BLaER1 treated with 17β-estradiol and CSF1 and Interleukin-3, amounts not matched to agents 10 nM and 100 nM (cell line): ENCODE results near the gene DDX1.

Experiments
- H3K27ac ChIP-seq, 11 experiments: shearing (Covaris generic); formaldehyde crosslinking; 2 replicates each; pipeline ENCODE4 v1.8.1; 2022
- H3K27me3 ChIP-seq, 11 experiments: shearing (Covaris generic); formaldehyde crosslinking; 2 replicates each; pipeline ENCODE4 v1.8.1; 2022
- H3K36me3 ChIP-seq, 11 experiments: shearing (Covaris generic); formaldehyde crosslinking; 2 replicates each; pipeline ENCODE4 v1.8.1; 2022
- H3K4me1 ChIP-seq, 10 experiments: shearing (Covaris generic); formaldehyde crosslinking; 2 replicates each; pipeline ENCODE4 v1.8.1; 2022
- H3K4me2 ChIP-seq, 11 experiments: shearing (Covaris generic); formaldehyde crosslinking; 2 replicates each; pipeline ENCODE4 v1.8.1; 2022
- H3K4me3 ChIP-seq, 10 experiments: shearing (Covaris generic); formaldehyde crosslinking; 2 replicates each; pipeline ENCODE4 v1.8.1; 2022
- H3K9ac ChIP-seq, 11 experiments: shearing (Covaris generic); formaldehyde crosslinking; 2 replicates each; pipeline ENCODE4 v1.8.1; 2022
- H3K9me3 ChIP-seq, 11 experiments: shearing (Covaris generic); formaldehyde crosslinking; replicated peaks in 1 of 11; 2 replicates each; pipeline ENCODE4 v1.8.1; 2022
- H4K20me1 ChIP-seq, 11 experiments: shearing (Covaris generic); formaldehyde crosslinking; 2 replicates each; pipeline ENCODE4 v1.8.1; 2022
- Cebpa-rat ChIP-seq, 11 experiments: shearing (Covaris generic); IDR thresholded peaks; 2 replicates each; pipeline ENCODE4 v1.8.1; 2022

DDX1 gene

DNA sequence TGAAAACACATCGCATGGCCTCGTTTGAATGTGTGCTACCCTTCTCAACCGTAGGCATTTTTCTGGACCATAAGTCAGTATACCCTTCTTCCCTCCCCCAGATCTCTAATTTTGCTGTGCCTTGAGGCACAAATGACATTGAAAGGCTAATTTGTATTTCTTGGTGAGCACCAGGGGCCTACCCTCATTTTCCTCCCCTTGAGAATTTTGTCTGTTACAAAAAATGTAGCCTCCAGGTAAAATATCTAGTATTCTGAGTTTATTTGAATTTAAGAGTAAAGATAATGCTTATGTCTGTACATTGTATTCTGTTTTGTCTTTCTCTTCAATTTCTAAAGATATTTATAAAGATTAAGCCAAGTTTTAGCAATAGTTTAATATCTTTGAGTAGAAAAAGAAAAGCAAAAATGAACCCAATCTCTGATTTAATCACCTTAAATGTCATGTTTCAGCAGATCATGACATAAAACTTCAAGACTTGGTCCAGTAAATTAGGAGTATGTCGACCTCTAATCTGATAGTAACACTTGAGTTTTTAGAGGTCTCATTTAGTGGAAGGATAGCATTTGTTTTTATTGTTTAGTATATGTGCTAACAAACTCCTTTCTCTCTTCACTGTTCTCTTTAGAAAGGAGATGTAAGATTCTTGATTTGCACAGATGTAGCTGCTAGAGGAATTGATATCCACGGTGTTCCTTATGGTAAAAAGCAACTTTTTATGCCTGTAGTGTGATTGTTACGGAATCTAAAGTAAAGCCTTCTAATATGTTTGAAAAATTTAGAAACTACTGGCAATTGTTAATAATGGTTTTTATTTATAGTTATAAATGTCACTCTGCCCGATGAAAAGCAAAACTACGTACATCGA lies 36.4 kb downstream of the DDX1 start:
- H3K9me3 ChIP-seq = peaks cover 0 to 18% (median 7%) of the 10 kb centered on the region in 11 experiments; a peak in 9 of 22 replicates
- no peak overlapping the region for H3K27ac ChIP-seq
- H4K20me1 ChIP-seq = peaks cover 0 to 9% (median 0%) of the 10 kb centered on the region in 11 experiments; a peak in 5 of 22 replicates
- H3K4me2 ChIP-seq = no peak overlapping the region
- TF ChIP-seq Cebpa-rat (IDR thresholded peaks at IDR 0.05) = no peak
- no peaks in the 10 kb centered on the region for H3K27me3 ChIP-seq
- no peaks in the 10 kb centered on the region for H3K4me1 ChIP-seq
- no peak overlapping the region for H3K4me3 ChIP-seq
- peaks cover 92 to 100% (median 99%) of the 10 kb centered on the region in 11 experiments for H3K36me3 ChIP-seq
- H3K9ac ChIP-seq = no peak overlapping the region

DNA sequence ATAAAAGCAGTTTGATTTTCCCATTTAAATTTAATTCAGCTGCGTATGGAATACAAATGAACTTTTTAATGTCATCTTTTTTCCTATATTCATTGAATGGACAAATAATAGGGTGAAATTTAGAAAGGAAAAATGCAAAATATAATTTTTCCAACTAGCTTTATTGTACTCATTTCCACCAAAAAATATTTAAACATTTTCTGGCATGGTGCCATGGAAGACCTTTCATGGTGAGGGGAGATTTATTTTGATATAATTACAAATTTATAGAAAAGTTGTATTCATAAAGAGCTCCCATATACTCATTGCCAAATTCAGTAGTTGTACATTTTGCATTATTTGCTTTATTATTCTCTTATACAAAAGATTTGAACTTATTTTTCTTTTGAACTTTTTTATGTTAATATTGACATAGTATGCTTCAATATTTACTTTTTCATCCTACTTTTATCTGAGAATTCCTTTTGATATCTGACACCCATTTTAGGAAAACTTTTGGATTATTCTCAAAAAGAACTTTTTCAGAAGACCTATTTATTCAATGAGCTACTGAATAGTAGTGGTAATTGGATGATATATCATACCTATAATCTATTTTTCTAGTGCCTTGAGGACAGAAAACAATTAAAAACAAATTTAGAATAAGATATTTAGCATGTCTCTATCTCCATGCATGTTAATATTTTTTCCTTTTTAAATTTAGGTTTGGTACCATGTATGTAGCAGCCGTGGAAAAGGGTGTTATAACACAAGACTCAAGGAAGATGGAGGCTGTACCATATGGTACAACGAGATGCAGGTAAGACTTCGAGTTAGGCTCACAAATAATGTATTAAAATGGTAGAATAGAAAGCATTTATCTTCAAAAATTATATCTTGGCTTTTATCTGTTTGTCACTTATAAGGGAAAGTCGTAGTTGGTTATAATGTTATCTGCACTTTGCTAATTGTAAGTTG lies 37.5 kb downstream of the DDX1 start:
- peaks cover 92 to 100% (median 99%) of the 10 kb centered on the region in 11 experiments for H3K36me3 ChIP-seq
- TF ChIP-seq Cebpa-rat (IDR thresholded peaks at IDR 0.05) = no peak
- H3K9ac ChIP-seq = no peak overlapping the region

DNA sequence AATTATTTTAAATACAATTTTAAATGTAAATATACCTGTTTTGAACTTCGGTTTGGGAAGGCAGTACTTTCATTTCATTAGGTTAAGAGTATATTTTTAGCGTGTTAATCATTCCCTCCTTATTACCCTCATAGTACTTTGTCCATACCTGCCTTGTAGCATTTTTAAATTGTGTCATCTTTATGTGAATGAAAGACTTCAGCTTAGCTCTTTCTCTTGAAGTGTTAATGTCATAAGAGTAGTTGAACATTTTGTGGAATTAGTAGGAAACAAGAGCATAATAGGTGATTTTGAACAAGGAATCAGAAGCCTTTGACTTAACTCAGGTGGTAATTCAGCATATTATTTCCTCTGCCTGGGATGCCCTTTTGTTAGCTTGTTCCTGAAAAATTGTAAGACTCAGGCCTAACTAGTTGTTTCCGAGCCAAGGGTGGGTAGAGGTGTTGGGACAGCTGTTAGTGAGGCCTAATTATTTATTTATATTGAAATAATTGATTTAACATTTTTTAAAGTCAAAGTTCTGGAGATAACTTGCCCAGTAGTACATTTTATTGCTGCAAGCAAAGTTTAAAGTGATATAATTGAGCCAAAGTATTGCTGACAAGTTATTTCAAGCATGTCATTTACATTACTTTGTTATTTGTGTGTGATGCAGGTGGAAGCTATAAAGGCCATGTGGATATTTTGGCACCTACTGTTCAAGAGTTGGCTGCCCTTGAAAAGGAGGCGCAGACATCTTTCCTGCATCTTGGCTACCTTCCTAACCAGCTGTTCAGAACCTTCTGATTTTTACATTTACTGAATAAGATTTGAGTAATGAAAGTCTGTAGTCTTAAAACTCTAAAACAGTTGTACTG lies 38.7 kb downstream of the DDX1 start:
- TF ChIP-seq Cebpa-rat (IDR thresholded peaks at IDR 0.05) = no peak

More for the DNA sequence above, 37.5 kb downstream of the DDX1 start:
- H3K4me2 ChIP-seq = no peak overlapping the region
- peaks cover 0 to 8% (median 4%) of the 10 kb centered on the region in 11 experiments; a peak in 9 of 22 replicates for H3K9me3 ChIP-seq
- H4K20me1 ChIP-seq = peaks cover 0 to 14% (median 0%) of the 10 kb centered on the region in 11 experiments; a peak in 6 of 22 replicates
- H3K27ac ChIP-seq = no peak overlapping the region
- no peak overlapping the region for H3K4me3 ChIP-seq
- no peaks in the 10 kb centered on the region for H3K27me3 ChIP-seq
- H3K4me1 ChIP-seq = no peaks in the 10 kb centered on the region

DNA sequence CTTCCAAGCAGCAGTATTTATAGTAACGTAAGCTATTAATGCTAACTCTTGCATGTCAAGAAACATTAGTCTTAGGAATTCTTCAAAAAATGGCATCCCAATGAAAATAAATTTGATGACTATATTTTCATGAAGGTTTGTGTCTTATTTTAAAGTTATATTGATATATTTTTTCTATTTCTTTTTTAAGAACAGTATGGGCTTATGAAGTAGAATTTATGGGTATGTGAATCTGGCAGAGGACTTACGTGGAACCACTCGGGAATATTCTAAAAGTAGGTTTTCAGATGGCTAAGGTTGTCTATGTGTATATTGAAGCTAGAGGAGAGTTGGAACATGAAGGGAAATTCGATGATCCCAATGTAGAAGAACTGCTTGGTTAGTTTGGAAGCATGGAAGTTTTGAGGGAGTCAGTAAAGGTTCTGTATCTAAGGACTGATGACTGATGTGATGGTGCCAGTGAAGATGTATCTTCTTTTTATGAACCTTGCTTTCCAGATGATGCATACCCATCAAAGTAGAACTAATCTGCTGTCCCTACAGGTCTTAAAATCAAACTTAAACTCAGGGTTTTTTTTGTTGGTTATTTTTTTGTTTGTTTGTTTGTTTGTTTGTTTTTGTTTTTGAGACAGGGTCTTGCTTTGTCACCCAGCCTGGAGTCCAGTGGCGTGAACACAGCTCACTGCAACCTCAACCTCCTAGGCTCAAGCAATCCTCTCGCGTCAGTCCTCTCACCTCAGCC lies 39.5 kb downstream of the DDX1 start:
- no peak for TF ChIP-seq Cebpa-rat (IDR thresholded peaks at IDR 0.05)

More for the DNA sequence above, 38.7 kb downstream of the DDX1 start:
- Histone ChIP-seq H4K20me1 (peaks cover 0 to 14% (median 4%) of the 10 kb centered on the region in 11 experiments; a peak in 6 of 22 replicates), H3K4me2 (no peak overlapping the region), H3K9me3 (no peaks in the 10 kb centered on the region), H3K9ac (no peak overlapping the region), H3K27ac (no peak overlapping the region), H3K4me1 (no peaks in the 10 kb centered on the region), H3K4me3 (no peak overlapping the region), H3K27me3 (no peaks in the 10 kb centered on the region), H3K36me3 (peaks cover 92 to 100% (median 99%) of the 10 kb centered on the region in 11 experiments)

DNA sequence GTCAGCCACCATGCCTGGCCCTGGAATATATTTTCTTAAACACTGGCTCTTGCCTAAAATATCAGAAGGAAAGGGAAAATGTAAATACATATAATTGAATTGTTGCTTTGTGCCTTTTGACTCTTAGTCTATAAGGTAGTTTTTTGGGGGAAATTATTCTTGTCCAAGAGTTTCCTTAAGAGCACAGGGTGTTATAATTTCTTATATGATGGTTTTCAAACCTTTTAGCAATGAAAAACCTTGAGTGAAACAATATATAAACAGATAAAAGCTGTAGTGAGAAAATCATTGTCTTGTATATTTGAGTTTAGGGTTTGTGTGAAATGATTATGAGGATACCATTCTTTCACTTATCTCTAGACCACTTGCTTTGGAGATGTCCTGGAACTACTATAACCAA lies 40.2 kb downstream of the DDX1 start:
- H4K20me1 ChIP-seq = peaks cover 0 to 24% (median 11%) of the 10 kb centered on the region in 11 experiments; a peak in 12 of 22 replicates
- H3K9me3 ChIP-seq = no peaks in the 10 kb centered on the region
- H3K4me3 ChIP-seq = no peak overlapping the region
- H3K27ac ChIP-seq = no peak overlapping the region
- peaks cover 90 to 100% (median 95%) of the 10 kb centered on the region in 11 experiments for H3K36me3 ChIP-seq
- no peaks in the 10 kb centered on the region for H3K4me1 ChIP-seq
- no peak overlapping the region for H3K4me2 ChIP-seq
- TF ChIP-seq Cebpa-rat (IDR thresholded peaks at IDR 0.05) = no peak
- H3K27me3 ChIP-seq = no peaks in the 10 kb centered on the region
- H3K9ac ChIP-seq = no peak overlapping the region

More for the DNA sequence above, 39.5 kb downstream of the DDX1 start:
- no peaks in the 10 kb centered on the region for H3K9me3 ChIP-seq
- H4K20me1 ChIP-seq = peaks cover 0 to 20% (median 5%) of the 10 kb centered on the region in 11 experiments; a peak in 8 of 22 replicates
- H3K27me3 ChIP-seq = no peaks in the 10 kb centered on the region
- no peak overlapping the region for H3K9ac ChIP-seq
- no peaks in the 10 kb centered on the region for H3K4me1 ChIP-seq
- no peak overlapping the region for H3K4me3 ChIP-seq
- H3K27ac ChIP-seq = no peak overlapping the region
- H3K4me2 ChIP-seq = no peak overlapping the region
- H3K36me3 ChIP-seq = peaks cover 93 to 100% (median 99%) of the 10 kb centered on the region in 11 experiments

DNA sequence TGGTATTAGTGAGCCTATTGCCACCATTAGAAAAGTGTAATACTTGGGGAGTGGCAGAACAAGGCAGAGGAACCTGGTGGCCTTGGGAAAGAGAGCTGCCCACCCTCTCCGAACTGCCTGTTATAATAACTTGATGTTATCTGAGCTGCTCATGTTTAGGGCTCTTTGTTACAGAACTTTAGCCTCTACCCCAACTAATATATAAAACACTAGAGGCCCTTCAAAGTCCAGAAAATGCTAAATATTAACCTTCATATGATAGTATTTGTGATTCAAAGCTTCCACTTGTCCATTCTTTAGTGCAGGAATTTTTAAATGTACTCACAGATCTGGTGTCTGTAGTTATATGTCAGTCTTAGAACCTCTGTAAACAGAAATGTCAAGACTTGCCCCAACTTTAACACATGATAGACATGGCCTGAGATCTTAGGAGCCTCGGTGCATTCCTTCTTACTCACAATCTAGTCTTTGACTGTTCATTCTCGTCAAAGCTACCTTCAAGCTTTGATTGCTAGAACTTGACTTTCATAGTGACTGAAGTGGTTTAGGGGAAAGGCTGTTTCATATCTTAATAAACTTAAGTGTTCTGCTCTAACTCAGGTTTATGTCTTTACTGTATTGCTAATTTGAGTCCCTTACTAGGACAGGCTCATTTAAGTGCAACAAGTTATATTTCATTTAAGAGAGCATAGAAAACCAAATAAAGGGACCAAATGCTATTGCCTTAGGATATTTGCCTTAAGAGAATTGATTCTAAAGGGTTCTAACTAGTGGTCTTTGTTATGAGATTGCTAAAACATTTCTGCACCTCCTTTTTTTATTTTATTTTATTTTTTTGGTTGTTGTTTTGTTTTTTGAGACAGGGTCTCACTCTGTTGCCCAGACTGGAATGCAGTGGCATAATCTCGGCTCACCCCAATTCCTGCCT lies 41.6 kb downstream of the DDX1 start:
- no peak for TF ChIP-seq Cebpa-rat (IDR thresholded peaks at IDR 0.05)
- no peak overlapping the region for H3K27ac ChIP-seq
- no peak overlapping the region for H3K4me3 ChIP-seq
- no peaks in the 10 kb centered on the region for H3K27me3 ChIP-seq
- H3K4me2 ChIP-seq = no peak overlapping the region
- H3K4me1 ChIP-seq = no peaks in the 10 kb centered on the region
- no peak overlapping the region for H3K9ac ChIP-seq
- H3K9me3 ChIP-seq = no peaks in the 10 kb centered on the region
- H4K20me1 ChIP-seq = peaks cover 0 to 24% (median 12%) of the 10 kb centered on the region in 11 experiments; a peak in 12 of 22 replicates
- peaks cover 78 to 93% (median 85%) of the 10 kb centered on the region in 11 experiments for H3K36me3 ChIP-seq

DNA sequence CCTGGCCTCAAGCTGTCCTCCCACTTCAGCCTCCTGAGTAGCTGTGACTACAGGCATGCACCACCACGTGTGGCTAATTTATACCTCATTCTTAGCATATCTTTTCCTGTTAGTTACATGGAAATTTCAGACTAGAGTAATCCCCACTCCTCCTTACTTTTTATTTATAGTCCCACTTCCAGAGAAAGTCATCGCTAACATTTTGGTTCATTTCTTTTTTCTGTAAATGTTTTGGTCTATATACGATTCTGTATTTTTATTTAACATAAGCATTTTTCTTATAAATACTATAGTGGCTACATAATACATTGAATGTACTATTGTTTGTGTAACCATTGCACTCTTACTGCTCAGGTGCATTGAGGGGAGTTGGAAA lies 42.3 kb downstream of the DDX1 start:
- H3K27me3 ChIP-seq = no peaks in the 10 kb centered on the region
- no peak overlapping the region for H3K27ac ChIP-seq
- no peak for TF ChIP-seq Cebpa-rat (IDR thresholded peaks at IDR 0.05)
- H3K4me3 ChIP-seq = no peak overlapping the region
- no peak overlapping the region for H3K4me2 ChIP-seq
- H3K9ac ChIP-seq = no peak overlapping the region
- H4K20me1 ChIP-seq = peaks cover 0 to 24% (median 12%) of the 10 kb centered on the region in 11 experiments; a peak in 12 of 22 replicates
- peaks cover 0 to 4% (median 0%) of the 10 kb centered on the region in 10 experiments; a peak in 1 of 20 replicates for H3K4me1 ChIP-seq
- H3K36me3 ChIP-seq = peaks cover 71 to 93% (median 79%) of the 10 kb centered on the region in 11 experiments
- no peaks in the 10 kb centered on the region for H3K9me3 ChIP-seq
